Common myeloid progenitor, CD34-positive (primary cell): ENCODE data around the gene VPS13D.
A peak's percentile ranks its signal among the peaks of the same experiment; 100 is the strongest.

Experiments used
- CTCF ChIA-PET: fragments of 350-600 bp; sonication (Branson Sonifier 250); formaldehyde crosslinking; loops from one replicate; lab custom pipeline; 2021; ENCODE audit warnings: antibody characterized with exemption; lab: Charles Lee
- POLR2A ChIA-PET: fragments of 350-600 bp; sonication (Branson Sonifier 250); formaldehyde crosslinking; loops from one replicate; lab custom pipeline; 2021; ENCODE audit warnings: antibody characterized with exemption; lab: Charles Lee
- DNase-seq, 3 donors: peaks; one replicate each; pipeline versions ENCODE4 v3.0.0 to v3.0.0-alpha.2; 2013
- H3K27ac ChIP-seq, 2 experiments: 1 replicate in 1 of 2; 2 replicates in 1 of 2; pipeline ENCODE4 v1.7.0; 2013; ENCODE audit warnings: inconsistent platforms in 2 of 2, low read length in 2 of 2, mild to moderate bottlenecking in 2 of 2, low read depth in 1 of 2, moderate library complexity in 1 of 2; ENCODE audit not compliant: severe bottlenecking in 2 of 2, insufficient read depth in 1 of 2, poor library complexity in 1 of 2
- H3K27me3 ChIP-seq, 5 experiments: replicated peaks in 2 of 5; 1 replicate in 3 of 5; 2 replicates in 2 of 5; pipeline versions ENCODE4 v1.6.1 to v1.7.0; 2013; ENCODE audit warnings: low read length in 4 of 5, mild to moderate bottlenecking in 2 of 5, moderate library complexity in 2 of 5, inconsistent platforms in 1 of 5; ENCODE audit not compliant: insufficient read depth in 5 of 5, control insufficient read depth in 4 of 5
- H3K36me3 ChIP-seq, 4 experiments: 1 replicate in 2 of 4; 2 replicates in 2 of 4; pipeline versions ENCODE4 v1.6.1 to v1.7.0; 2013; ENCODE audit warnings: low read length in 3 of 4, control low read depth in 1 of 4, mild to moderate bottlenecking in 1 of 4; ENCODE audit not compliant: control insufficient read depth in 4 of 4, insufficient read depth in 4 of 4
- H3K4me1 ChIP-seq, 4 experiments: 1 replicate in 3 of 4; 2 replicates in 1 of 4; pipeline versions ENCODE4 v1.6.1 to v1.7.1; 2013; ENCODE audit warnings: low read length in 3 of 4, mild to moderate bottlenecking in 3 of 4, control low read depth in 1 of 4, inconsistent platforms in 1 of 4, moderate library complexity in 1 of 4; ENCODE audit not compliant: control insufficient read depth in 4 of 4, insufficient read depth in 4 of 4; ENCODE audit errors: control extremely low read depth in 1 of 4
- H3K4me3 ChIP-seq, 7 experiments: 1 replicate in 4 of 7; 2 replicates in 3 of 7; pipeline versions ENCODE4 v1.5.1 to v1.7.0; 2013; ENCODE audit warnings: mild to moderate bottlenecking in 7 of 7, low read length in 6 of 7, moderate library complexity in 6 of 7, inconsistent platforms in 2 of 7, low read depth in 2 of 7, control low read depth in 1 of 7; ENCODE audit not compliant: insufficient read depth in 4 of 7, control insufficient read depth in 1 of 7; ENCODE audit errors: extremely low read depth in 1 of 7
- H3K9me3 ChIP-seq, 5 experiments: 1 replicate in 4 of 5; 2 replicates in 1 of 5; pipeline versions ENCODE4 v1.6.1 to v1.7.1; 2013; ENCODE audit warnings: low read length in 4 of 5, mild to moderate bottlenecking in 2 of 5, inconsistent platforms in 1 of 5, low read depth in 1 of 5, moderate library complexity in 1 of 5; ENCODE audit not compliant: control insufficient read depth in 4 of 5, insufficient read depth in 2 of 5; ENCODE audit errors: control extremely low read depth in 1 of 5
- WGBS: methylation state at CpG from one replicate; pipeline ENCODE4 v1.1.5; 2013; ENCODE audit not compliant: insufficient coverage; 5-methylcytosine and 5-hydroxymethylcytosine counted together

The VPS13D gene

GRCh38 chr1:12294076-12294475 is 64.2 kb downstream of the VPS13D start:
- Histone ChIP-seq H3K36me3 (peaks cover 19 to 45% (median 24%) of the 10 kb centered on the region in 4 experiments), H3K27ac (no peak overlapping the region), H3K9me3 (no peaks in the 10 kb centered on the region), H3K4me1 (peaks cover 0 to 4% (median 0%) of the 10 kb centered on the region in 4 experiments), H3K27me3 (no peaks in the 10 kb centered on the region), H3K4me3 (no peak overlapping the region)
- no CpG with 5 or more reads among the region's 3 CpGs for WGBS
- ChIA-PET POLR2A (no interaction called here), CTCF (interaction anchor here (1.0 to 1.9 kb wide), 3 partner anchors 9 to 19 kb away, joined by 3 to 8 read pairs (median 3); no protein-coding TSS in a partner anchor)
- DNase-seq: no peak

- H3K27me3 ChIP-seq: no peaks in the 10 kb centered on the region
- H3K4me1 ChIP-seq: peaks cover 0 to 4% (median 0%) of the 10 kb centered on the region in 4 experiments
- H3K4me3 ChIP-seq: no peak overlapping the region
- ChIA-PET POLR2A (no interaction called here), CTCF (interaction anchor here (1.0 kb wide), 1 partner anchor 323 kb away, joined by 3 read pairs; no protein-coding TSS in a partner anchor)
- DNase-seq: no peak
- H3K27ac ChIP-seq: no peak overlapping the region
- H3K9me3 ChIP-seq: no peaks in the 10 kb centered on the region
- WGBS: 100% methylated on average over 1 of the region's 3 CpGs
- peaks cover 21 to 46% (median 26%) of the 10 kb centered on the region in 4 experiments for H3K36me3 ChIP-seq
Measured at GRCh38 chr1:12296016-12296415, 66.2 kb downstream of the VPS13D start.

- H3K9me3 ChIP-seq: no peaks in the 10 kb centered on the region
- peak in 2 of 3 donors; percentile 11 to 14 for DNase-seq
- no peak overlapping the region for H3K27ac ChIP-seq
- peaks cover 0 to 4% (median 0%) of the 10 kb centered on the region in 4 experiments for H3K4me1 ChIP-seq
- WGBS: no CpG with 5 or more reads among the region's 1 CpG
- H3K4me3 ChIP-seq: no peak overlapping the region
- no peaks in the 10 kb centered on the region for H3K27me3 ChIP-seq
- CTCF ChIA-PET: interaction anchor here (1.0 to 1.3 kb wide), 2 partner anchors 8 to 322 kb away, joined by 3 to 4 read pairs; no protein-coding TSS in a partner anchor
- H3K36me3 ChIP-seq: peaks cover 22 to 44% (median 29%) of the 10 kb centered on the region in 4 experiments
- POLR2A ChIA-PET: no interaction called here
Measured at GRCh38 chr1:12296623-12297022, 66.8 kb downstream of the VPS13D start.

GRCh38 chr1:12300706-12301105 is 70.9 kb downstream of the VPS13D start:
- H3K4me1 ChIP-seq: no peaks in the 10 kb centered on the region
- no peak for DNase-seq
- H3K36me3 ChIP-seq: peaks cover 27 to 41% (median 29%) of the 10 kb centered on the region in 4 experiments
- no CpG with 5 or more reads among the region's 4 CpGs for WGBS
- ChIA-PET POLR2A (no interaction called here), CTCF (interaction anchor here (0.9 to 1.8 kb wide), 3 partner anchors 9 to 24 kb away, joined by 3 to 14 read pairs (median 3); no protein-coding TSS in a partner anchor)
- H3K9me3 ChIP-seq: no peaks in the 10 kb centered on the region
- H3K4me3 ChIP-seq: no peak overlapping the region
- no peaks in the 10 kb centered on the region for H3K27me3 ChIP-seq
- no peak overlapping the region for H3K27ac ChIP-seq

GRCh38 chr1:12301518-12302237 is 71.8 kb downstream of the VPS13D start:
- Histone ChIP-seq H3K27me3 (no peaks in the 10 kb centered on the region), H3K9me3 (peaks cover 0 to 3% (median 0%) of the 10 kb centered on the region in 5 experiments), H3K4me3 (no peak overlapping the region), H3K4me1 (no peaks in the 10 kb centered on the region), H3K36me3 (peaks cover 30 to 48% (median 32%) of the 10 kb centered on the region in 4 experiments), H3K27ac (no peak overlapping the region)
- ChIA-PET POLR2A (no interaction called here), CTCF (interaction anchor here (1.0 to 1.8 kb wide), 2 partner anchors 8 to 13 kb away, joined by 3 to 14 read pairs; no protein-coding TSS in a partner anchor)
- no peak for DNase-seq
- 85% methylated on average over 4 of the region's 8 CpGs for WGBS

GRCh38 chr1:12302798-12303447 is 73.1 kb downstream of the VPS13D start:
- no CpG with 5 or more reads among the region's 2 CpGs for WGBS
- peaks cover 25 to 48% (median 35%) of the 10 kb centered on the region in 4 experiments for H3K36me3 ChIP-seq

More at GRCh38 chr1:12302798-12303447, 73.1 kb downstream of the VPS13D start:
- Histone ChIP-seq H3K9me3 (peaks cover 0 to 3% (median 0%) of the 10 kb centered on the region in 5 experiments), H3K27ac (no peak overlapping the region), H3K4me1 (no peaks in the 10 kb centered on the region), H3K4me3 (no peak overlapping the region), H3K27me3 (no peaks in the 10 kb centered on the region)
- POLR2A ChIA-PET: no interaction called here
- CTCF ChIA-PET: interaction anchor here (0.9 to 1.1 kb wide), 2 partner anchors 9 to 10 kb away, joined by 3 to 4 read pairs; no protein-coding TSS in a partner anchor
- no peak for DNase-seq
